GM12878 (cell line): ENCODE data around the gene ZMIZ1. TPM values are rescaled to one million over a fixed set of nuclear protein-coding genes. Genes with fewer than 3 reads are reported as not detected.

ENCODE experiments used
- ATAC-seq: fragments of 200-7000 bp; cut with Tn5 transposase; 3 replicates; pipeline ENCODE4 v1.9.1; 2020; ENCODE audit warnings: mild to moderate bottlenecking, moderate library complexity
- BruUV-seq: library from RNA; stranded (reverse); fragments of 400-500 nt; replicated peaks from 2 replicates; lab custom pipeline; 2021; lab: Mats Ljungman, UMichigan
- CTCF ChIA-PET: fragments of 300-600 bp; sonication (Branson Sonifier 250); formaldehyde crosslinking; extraction: SDS; loops from one replicate; lab custom pipeline; 2021; ENCODE audit warnings: inconsistent platforms; lab: Yijun Ruan, JAX
- POLR2A ChIA-PET: fragments of 350-600 bp; formaldehyde crosslinking; extraction: SDS; loops from one replicate; lab custom pipeline; 2021; ENCODE audit warnings: inconsistent platforms; lab: Charles Lee
- RAD21 ChIA-PET: fragments of 300-600 bp; sonication (Branson Sonifier 250); formaldehyde crosslinking; loops from one replicate; lab custom pipeline; 2023; ENCODE audit warnings: antibody characterized with exemption; ENCODE audit not compliant: unreplicated experiment; lab: Charles Lee
- SMC1A ChIA-PET: fragments of 300-600 bp; sonication (Branson Sonifier 250); formaldehyde crosslinking; loops from one replicate; lab custom pipeline; 2023; ENCODE audit not compliant: unreplicated experiment, uncharacterized antibody; lab: Charles Lee
- DNase-seq: peaks from one replicate; pipeline ENCODE4 v3.0.0-alpha.2; 2011; ENCODE audit warnings: low read depth, low spot score
- FAIRE-seq: peaks from 3 replicates; lab custom pipeline; 2011; peaks lifted over from hg19 to GRCh38; lab: Jason Lieb, UNC
- H2AFZ ChIP-seq: 2 replicates; pipeline ENCODE4 v1.6.0; 2011; ENCODE audit warnings: low read depth, low read length, control low read depth; ENCODE audit not compliant: control insufficient read depth
- H3K27ac ChIP-seq: 2 replicates; pipeline ENCODE4 v1.5.1; 2011; ENCODE audit warnings: control low read depth; ENCODE audit not compliant: control insufficient read depth, insufficient read depth
- H3K27me3 ChIP-seq, 2 experiments: replicated peaks in 1 of 2; 2 replicates each; pipeline versions ENCODE4 v1.6.0 to v1.6.1; 2011; ENCODE audit warnings: low read length in 1 of 2; ENCODE audit not compliant: control insufficient read depth in 2 of 2, insufficient read depth in 2 of 2
- H3K36me3 ChIP-seq, 2 experiments: 2 replicates each; pipeline ENCODE4 v1.5.1; 2011; ENCODE audit warnings: low read length in 1 of 2; ENCODE audit not compliant: control insufficient read depth in 2 of 2, insufficient read depth in 2 of 2
- H3K4me1 ChIP-seq: 2 replicates; pipeline ENCODE4 v1.6.1; 2011; ENCODE audit warnings: mild to moderate bottlenecking, low read length, moderate library complexity, mixed read lengths; ENCODE audit not compliant: control insufficient read depth, insufficient read depth
- H3K4me2 ChIP-seq: 2 replicates; pipeline ENCODE4 v1.6.0; 2011; ENCODE audit warnings: control low read depth; ENCODE audit not compliant: control insufficient read depth, insufficient read depth
- H3K4me3 ChIP-seq: fragments of 200-600 bp; sonication (generic); 2 replicates; pipeline ENCODE4 v1.5.1; 2016
- H3K79me2 ChIP-seq: 2 replicates; pipeline ENCODE4 v1.6.0; 2011; ENCODE audit warnings: low read length; ENCODE audit not compliant: control insufficient read depth, insufficient read depth
- H3K9ac ChIP-seq: 2 replicates; pipeline ENCODE4 v1.8.0; 2011; ENCODE audit warnings: low read length, control low read depth, mixed read lengths; ENCODE audit not compliant: control insufficient read depth, insufficient read depth
- H3K9me3 ChIP-seq: replicated peaks from 3 replicates; pipeline ENCODE4 v1.5.1; 2011; ENCODE audit warnings: mild to moderate bottlenecking, low read length; ENCODE audit not compliant: control insufficient read depth, insufficient read depth
- H4K20me1 ChIP-seq: 2 replicates; pipeline ENCODE4 v1.6.0; 2011; ENCODE audit not compliant: control insufficient read depth, insufficient read depth
- BCL11A ChIP-seq: IDR thresholded peaks from 2 replicates; pipeline ENCODE4 v1.6.1; 2011; ENCODE audit warnings: low read depth, low read length
- CUX1 ChIP-seq: IDR thresholded peaks from 2 replicates; pipeline ENCODE4 v1.6.1; 2012; ENCODE audit warnings: improper control_type of control experiment, low read depth, low read length; ENCODE audit not compliant: insufficient replicate concordance
- EP300 ChIP-seq, 2 experiments: fragments of 150-350 bp in 1 of 2; IDR thresholded peaks; 2 replicates each; pipeline ENCODE4 v1.6.1; 2011 to 2012; ENCODE audit warnings: low read depth in 2 of 2, low read length in 2 of 2, borderline replicate concordance in 1 of 2, improper control_type of control experiment in 1 of 2, inconsistent platforms in 1 of 2; ENCODE audit not compliant: control insufficient read depth in 1 of 2
- PML ChIP-seq: IDR thresholded peaks from 2 replicates; pipeline ENCODE4 v1.6.1; 2012; ENCODE audit warnings: low read length, inconsistent platforms
- POU2F2 ChIP-seq: IDR thresholded peaks from 3 replicates; pipeline ENCODE4 v1.6.1; 2011; ENCODE audit warnings: low read depth, mild to moderate bottlenecking, low read length, borderline replicate concordance
- SREBF1 ChIP-seq: IDR thresholded peaks from 2 replicates; pipeline ENCODE4 v1.6.1; 2012; ENCODE audit warnings: mild to moderate bottlenecking, low read length
- YBX1 ChIP-seq: fragments of 450-650 bp; IDR thresholded peaks from 2 replicates; pipeline ENCODE4 v1.6.1; 2016; ENCODE audit warnings: antibody characterized with exemption
- ZBED1 ChIP-seq: IDR thresholded peaks from 2 replicates; pipeline ENCODE4 v1.6.1; 2016; ENCODE audit warnings: borderline replicate concordance
- ZBTB40 ChIP-seq: fragments of 450-650 bp; IDR thresholded peaks from 2 replicates; pipeline ENCODE4 v1.6.1; 2016; ENCODE audit warnings: mild to moderate bottlenecking, moderate library complexity, borderline replicate concordance
- WGBS: methylation state at CpG from one replicate; pipeline ENCODE4 v1.1.6; 2016; ENCODE audit warnings: low lambda C conversion rate; ENCODE audit not compliant: insufficient replicate concordance, insufficient coverage; ENCODE audit errors: missing lambda C conversion rate; 5-methylcytosine and 5-hydroxymethylcytosine counted together
- in situ Hi-C: fragments of 300-500 bp; cut with MboI; formaldehyde crosslinking; loops from 9 replicates; pipeline ENCODE4 v1.14.3; 2018; ENCODE audit warnings: mixed read lengths
- intact Hi-C: fragments of 100-400 bp; cut with micrococcal nuclease; formaldehyde crosslinking; loops from one replicate; pipeline ENCODE4 v1.14.2; 2022; ENCODE audit not compliant: unreplicated experiment
- polyA plus RNA-seq, 11 experiments: library from polyadenylated mRNA; depleted of rRNA in 4 of 11; unstranded in 6 of 11; stranded (reverse) in 5 of 11; fragments of >200 nt; fragmentation: Nextera tagmentation in 4 of 11; fragmentation: Illumina TruSeq in 1 of 11; extraction: Ambion mirVana in 4 of 11; extraction: Trizol in 1 of 11; gene quantifications; 1 replicate in 1 of 11; 2 replicates in 10 of 11; pipeline versions ENCODE4 v1.2.1 to v1.2.3, GENCODE V29; 2011 to 2016; ENCODE audit warnings: inconsistent platforms in 2 of 11, missing spikeins in 2 of 11, low read depth in 1 of 11
- total RNA-seq, 4 experiments: library from RNA; depleted of rRNA in 3 of 4; stranded (reverse); fragments of >200 nt in 3 of 4; fragmentation: Illumina TruSeq in 1 of 4; extraction: Trizol in 1 of 4; gene quantifications; 2 replicates each; pipeline versions ENCODE4 v1.2.1 to v1.2.3, GENCODE V29; 2013 to 2021

ZMIZ1 gene
- total and polyA plus RNA-seq, 10 of the 15 experiments (the other 5 are each of a cell fraction or from before 2014, with no cell fraction given): 3.1 to 82.3 (median 14.9) TPM

- FAIRE-seq: no peak
- TF ChIP-seq SREBF1 (no peak), YBX1 (no peak), BCL11A (no peak), EP300 (IDR thresholded peaks at IDR 0.05; ENCODE audit: borderline replicate concordance in 1 of 2, control insufficient read depth in 1 of 2, low read depth in 2 of 2, low read length in 2 of 2) (no peak), ZBTB40 (no peak), POU2F2 (no peak), CUX1 (no peak), PML (no peak), ZBED1 (no peak)
- no TSS peak for BruUV-seq
- Histone ChIP-seq H3K9me3 (no peaks in the 10 kb centered on the region), H3K9ac (no peak overlapping the region), H3K4me1 (no peaks in the 10 kb centered on the region), H3K4me2 (no peak overlapping the region), H3K27me3 (no peaks in the 10 kb centered on the region), H2AFZ (no peak overlapping the region), H3K27ac (no peak overlapping the region), H3K4me3 (no peak overlapping the region), H4K20me1 (no peaks in the 10 kb centered on the region), H3K36me3 (no peaks in the 10 kb centered on the region; a peak in 1 of 4 replicates), H3K79me2 (no peaks in the 10 kb centered on the region)
- DNase-seq: no peak
- POLR2A ChIA-PET: no interaction called here
- RAD21 ChIA-PET: no interaction called here
- intact Hi-C loops (no loop called here), in situ Hi-C loops (no loop called here)
- CTCF ChIA-PET: no interaction called here
- 40% methylated on average over 3 of the region's 3 CpGs for WGBS
- no peak for ATAC-seq
- SMC1A ChIA-PET: no interaction called here
Observed at GRCh38 chr10:79219322-79219957, 150.7 kb downstream of the ZMIZ1 start.
